ENCODE data around the gene GNL1. TPM values are rescaled to one million over a fixed set of nuclear protein-coding genes. Genes with fewer than 3 reads are reported as not detected.
A peak's percentile ranks its signal among the peaks of the same experiment; 100 is the strongest.

GNL1 gene
- total and polyA plus RNA-seq, 9 of the 15 experiments (the other 6 are each of a cell fraction or from before 2014, with no cell fraction given) = 0.73 to 112 (median 58.0) TPM

DNA sequence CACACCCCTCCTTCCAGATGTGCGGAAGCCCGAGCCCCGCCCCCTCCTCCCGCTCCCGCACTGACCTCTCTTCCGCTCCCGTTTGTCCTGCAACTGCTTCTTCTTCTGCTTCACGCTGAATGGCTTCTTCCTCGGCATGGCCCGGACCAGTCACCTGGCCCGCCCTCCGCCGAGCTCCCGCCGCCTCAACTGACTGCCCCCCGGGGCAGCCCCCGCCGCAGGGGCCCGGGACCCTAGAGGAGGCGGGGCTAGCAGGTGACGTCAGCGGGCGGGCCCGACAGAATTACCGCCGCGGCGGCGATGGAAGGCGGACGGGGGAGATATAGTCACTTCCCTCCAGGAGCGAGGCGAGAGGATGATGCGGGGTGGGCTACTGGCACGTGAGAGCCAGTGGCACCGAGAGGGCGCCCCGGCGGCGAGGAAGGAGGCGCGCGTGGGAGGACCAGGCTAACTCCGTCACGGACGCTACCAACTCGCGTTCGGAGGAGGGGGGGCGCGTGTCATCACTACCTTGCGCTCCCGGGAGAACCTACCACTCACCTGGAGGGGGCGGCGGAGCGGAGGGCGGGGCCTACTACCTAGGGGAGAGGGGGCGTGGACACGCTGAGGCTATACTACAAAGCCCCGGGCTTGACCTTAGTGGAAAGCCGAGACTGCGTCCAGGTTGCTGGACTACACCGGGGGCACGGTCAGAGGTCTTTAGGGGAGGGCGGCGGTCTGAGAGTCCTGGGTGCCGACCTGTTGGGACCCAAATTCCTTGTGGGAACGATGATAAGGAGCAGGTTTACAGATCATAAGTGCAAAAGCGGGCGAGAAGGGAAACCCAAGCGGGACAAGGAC is at the start of gene GNL1 (continued):
- TF ChIP-seq, protein P1, sequence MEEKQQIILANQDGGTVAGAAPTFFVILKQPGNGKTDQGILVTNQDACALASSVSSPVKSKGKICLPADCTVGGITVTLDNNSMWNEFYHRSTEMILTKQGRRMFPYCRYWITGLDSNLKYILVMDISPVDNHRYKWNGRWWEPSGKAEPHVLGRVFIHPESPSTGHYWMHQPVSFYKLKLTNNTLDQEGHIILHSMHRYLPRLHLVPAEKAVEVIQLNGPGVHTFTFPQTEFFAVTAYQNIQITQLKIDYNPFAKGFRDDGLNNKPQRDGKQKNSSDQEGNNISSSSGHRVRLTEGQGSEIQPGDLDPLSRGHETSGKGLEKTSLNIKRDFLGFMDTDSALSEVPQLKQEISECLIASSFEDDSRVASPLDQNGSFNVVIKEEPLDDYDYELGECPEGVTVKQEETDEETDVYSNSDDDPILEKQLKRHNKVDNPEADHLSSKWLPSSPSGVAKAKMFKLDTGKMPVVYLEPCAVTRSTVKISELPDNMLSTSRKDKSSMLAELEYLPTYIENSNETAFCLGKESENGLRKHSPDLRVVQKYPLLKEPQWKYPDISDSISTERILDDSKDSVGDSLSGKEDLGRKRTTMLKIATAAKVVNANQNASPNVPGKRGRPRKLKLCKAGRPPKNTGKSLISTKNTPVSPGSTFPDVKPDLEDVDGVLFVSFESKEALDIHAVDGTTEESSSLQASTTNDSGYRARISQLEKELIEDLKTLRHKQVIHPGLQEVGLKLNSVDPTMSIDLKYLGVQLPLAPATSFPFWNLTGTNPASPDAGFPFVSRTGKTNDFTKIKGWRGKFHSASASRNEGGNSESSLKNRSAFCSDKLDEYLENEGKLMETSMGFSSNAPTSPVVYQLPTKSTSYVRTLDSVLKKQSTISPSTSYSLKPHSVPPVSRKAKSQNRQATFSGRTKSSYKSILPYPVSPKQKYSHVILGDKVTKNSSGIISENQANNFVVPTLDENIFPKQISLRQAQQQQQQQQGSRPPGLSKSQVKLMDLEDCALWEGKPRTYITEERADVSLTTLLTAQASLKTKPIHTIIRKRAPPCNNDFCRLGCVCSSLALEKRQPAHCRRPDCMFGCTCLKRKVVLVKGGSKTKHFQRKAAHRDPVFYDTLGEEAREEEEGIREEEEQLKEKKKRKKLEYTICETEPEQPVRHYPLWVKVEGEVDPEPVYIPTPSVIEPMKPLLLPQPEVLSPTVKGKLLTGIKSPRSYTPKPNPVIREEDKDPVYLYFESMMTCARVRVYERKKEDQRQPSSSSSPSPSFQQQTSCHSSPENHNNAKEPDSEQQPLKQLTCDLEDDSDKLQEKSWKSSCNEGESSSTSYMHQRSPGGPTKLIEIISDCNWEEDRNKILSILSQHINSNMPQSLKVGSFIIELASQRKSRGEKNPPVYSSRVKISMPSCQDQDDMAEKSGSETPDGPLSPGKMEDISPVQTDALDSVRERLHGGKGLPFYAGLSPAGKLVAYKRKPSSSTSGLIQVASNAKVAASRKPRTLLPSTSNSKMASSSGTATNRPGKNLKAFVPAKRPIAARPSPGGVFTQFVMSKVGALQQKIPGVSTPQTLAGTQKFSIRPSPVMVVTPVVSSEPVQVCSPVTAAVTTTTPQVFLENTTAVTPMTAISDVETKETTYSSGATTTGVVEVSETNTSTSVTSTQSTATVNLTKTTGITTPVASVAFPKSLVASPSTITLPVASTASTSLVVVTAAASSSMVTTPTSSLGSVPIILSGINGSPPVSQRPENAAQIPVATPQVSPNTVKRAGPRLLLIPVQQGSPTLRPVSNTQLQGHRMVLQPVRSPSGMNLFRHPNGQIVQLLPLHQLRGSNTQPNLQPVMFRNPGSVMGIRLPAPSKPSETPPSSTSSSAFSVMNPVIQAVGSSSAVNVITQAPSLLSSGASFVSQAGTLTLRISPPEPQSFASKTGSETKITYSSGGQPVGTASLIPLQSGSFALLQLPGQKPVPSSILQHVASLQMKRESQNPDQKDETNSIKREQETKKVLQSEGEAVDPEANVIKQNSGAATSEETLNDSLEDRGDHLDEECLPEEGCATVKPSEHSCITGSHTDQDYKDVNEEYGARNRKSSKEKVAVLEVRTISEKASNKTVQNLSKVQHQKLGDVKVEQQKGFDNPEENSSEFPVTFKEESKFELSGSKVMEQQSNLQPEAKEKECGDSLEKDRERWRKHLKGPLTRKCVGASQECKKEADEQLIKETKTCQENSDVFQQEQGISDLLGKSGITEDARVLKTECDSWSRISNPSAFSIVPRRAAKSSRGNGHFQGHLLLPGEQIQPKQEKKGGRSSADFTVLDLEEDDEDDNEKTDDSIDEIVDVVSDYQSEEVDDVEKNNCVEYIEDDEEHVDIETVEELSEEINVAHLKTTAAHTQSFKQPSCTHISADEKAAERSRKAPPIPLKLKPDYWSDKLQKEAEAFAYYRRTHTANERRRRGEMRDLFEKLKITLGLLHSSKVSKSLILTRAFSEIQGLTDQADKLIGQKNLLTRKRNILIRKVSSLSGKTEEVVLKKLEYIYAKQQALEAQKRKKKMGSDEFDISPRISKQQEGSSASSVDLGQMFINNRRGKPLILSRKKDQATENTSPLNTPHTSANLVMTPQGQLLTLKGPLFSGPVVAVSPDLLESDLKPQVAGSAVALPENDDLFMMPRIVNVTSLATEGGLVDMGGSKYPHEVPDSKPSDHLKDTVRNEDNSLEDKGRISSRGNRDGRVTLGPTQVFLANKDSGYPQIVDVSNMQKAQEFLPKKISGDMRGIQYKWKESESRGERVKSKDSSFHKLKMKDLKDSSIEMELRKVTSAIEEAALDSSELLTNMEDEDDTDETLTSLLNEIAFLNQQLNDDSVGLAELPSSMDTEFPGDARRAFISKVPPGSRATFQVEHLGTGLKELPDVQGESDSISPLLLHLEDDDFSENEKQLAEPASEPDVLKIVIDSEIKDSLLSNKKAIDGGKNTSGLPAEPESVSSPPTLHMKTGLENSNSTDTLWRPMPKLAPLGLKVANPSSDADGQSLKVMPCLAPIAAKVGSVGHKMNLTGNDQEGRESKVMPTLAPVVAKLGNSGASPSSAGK (IDR thresholded peaks at IDR 0.05) = peak; percentile 41; the same call in 1 of the 2 replicates
- peak; percentile 99 for TF ChIP-seq SP1 (CRISPR knock-in tag; IDR thresholded peaks at IDR 0.05)
- peak; percentile 43; the same call in 1 of the 2 replicates for TF ChIP-seq PHF8 (IDR thresholded peaks at IDR 0.05; ENCODE audit: borderline replicate concordance, low read length)
- TF ChIP-seq, protein P2, sequence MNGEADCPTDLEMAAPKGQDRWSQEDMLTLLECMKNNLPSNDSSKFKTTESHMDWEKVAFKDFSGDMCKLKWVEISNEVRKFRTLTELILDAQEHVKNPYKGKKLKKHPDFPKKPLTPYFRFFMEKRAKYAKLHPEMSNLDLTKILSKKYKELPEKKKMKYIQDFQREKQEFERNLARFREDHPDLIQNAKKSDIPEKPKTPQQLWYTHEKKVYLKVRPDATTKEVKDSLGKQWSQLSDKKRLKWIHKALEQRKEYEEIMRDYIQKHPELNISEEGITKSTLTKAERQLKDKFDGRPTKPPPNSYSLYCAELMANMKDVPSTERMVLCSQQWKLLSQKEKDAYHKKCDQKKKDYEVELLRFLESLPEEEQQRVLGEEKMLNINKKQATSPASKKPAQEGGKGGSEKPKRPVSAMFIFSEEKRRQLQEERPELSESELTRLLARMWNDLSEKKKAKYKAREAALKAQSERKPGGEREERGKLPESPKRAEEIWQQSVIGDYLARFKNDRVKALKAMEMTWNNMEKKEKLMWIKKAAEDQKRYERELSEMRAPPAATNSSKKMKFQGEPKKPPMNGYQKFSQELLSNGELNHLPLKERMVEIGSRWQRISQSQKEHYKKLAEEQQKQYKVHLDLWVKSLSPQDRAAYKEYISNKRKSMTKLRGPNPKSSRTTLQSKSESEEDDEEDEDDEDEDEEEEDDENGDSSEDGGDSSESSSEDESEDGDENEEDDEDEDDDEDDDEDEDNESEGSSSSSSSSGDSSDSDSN (IDR thresholded peaks at IDR 0.05; ENCODE audit: borderline replicate concordance in 1 of 2, low read depth in 2 of 2, low read length in 2 of 2) = peak in 1 of 2 experiments; percentile 70; a peak in 1 of 4 replicates
- no peak for TF ChIP-seq ZKSCAN8 (CRISPR knock-in tag; IDR thresholded peaks at IDR 0.05)
- peak; percentile 62; the same call in 1 of the 2 replicates for TF ChIP-seq BRD4 (IDR thresholded peaks at IDR 0.05)
- TF ChIP-seq BRF1 (IDR thresholded peaks at IDR 0.05; ENCODE audit: borderline replicate concordance, extremely low read depth, insufficient read length) = no peak
- no peak for TF ChIP-seq TFAM (CRISPR knock-in tag; conservative IDR thresholded peaks at IDR 0.05)
- no peak for TF ChIP-seq GABPB1 (CRISPR knock-in tag; IDR thresholded peaks at IDR 0.05)
- no peak for TF ChIP-seq ZNF445 (CRISPR knock-in tag; IDR thresholded peaks at IDR 0.05; ENCODE audit: low read depth)
- TF ChIP-seq YBX1 (IDR thresholded peaks at IDR 0.05) = no peak
- no peak for TF ChIP-seq ZNF239 (CRISPR knock-in tag; IDR thresholded peaks at IDR 0.05)
- TF ChIP-seq ZNF57 (CRISPR knock-in tag; IDR thresholded peaks at IDR 0.05) = no peak

Data from K562 (cell line).